ENCODE measurements around the gene NR3C1.

Gene NR3C1

DNA sequence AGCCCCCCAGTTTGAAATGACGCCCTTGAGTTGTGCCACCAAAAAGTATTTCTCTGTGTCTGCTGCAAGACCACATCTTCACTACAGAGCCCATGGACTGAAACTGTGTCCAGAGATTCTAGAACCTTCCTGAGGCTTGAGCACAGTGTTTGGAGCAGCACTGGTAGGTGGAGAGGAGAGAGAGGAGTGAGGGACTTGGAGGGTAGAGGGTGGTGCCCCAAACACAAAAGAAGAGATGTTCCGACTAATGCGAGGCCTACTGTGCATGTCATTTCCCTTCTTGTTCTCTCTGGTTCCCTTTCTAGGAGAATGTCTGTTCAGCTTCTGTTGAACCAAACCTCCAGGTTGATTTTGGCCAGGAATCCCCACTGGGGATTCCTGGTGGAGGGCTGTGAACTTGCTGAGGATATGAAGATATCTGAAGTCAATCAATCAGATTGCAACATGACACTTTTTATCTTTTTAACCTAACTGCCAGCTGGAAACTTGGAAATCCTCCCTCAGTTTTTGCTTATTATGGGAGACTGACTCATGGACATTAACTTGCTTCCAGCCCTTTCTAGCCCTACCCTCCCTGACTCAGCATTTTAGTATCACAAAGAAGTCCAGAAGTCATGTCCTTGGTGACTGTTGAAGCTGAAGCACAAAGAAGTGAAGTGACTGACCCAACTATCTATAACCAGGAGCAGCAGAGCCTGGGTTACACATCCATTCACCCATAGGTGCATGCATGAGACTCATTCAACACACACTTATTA is 154.5 kb downstream of the NR3C1 start:
- Histone ChIP-seq H2AFZ (peak overlapping the region; percentile 5), H3K4me2 (ENCODE audit: low read length) (peak overlapping the region; percentile 2), H3K27me3 (ENCODE audit: control insufficient read depth, insufficient read depth, low read length) (no peaks in the 10 kb centered on the region), H3K4me3 (ENCODE audit: low read depth, low read length) (no peak overlapping the region), H3K9me3 (ENCODE audit: control insufficient read depth, low read length) (no peaks in the 10 kb centered on the region), H3K36me3 (ENCODE audit: control insufficient read depth, insufficient read depth, low read length) (no peaks in the 10 kb centered on the region), H3K9ac (no peak overlapping the region), H3K4me1 (peaks cover 10% of the 10 kb centered on the region), H3K79me2 (no peaks in the 10 kb centered on the region), H3K27ac (no peak overlapping the region)
- TF ChIP-seq, protein P1, sequence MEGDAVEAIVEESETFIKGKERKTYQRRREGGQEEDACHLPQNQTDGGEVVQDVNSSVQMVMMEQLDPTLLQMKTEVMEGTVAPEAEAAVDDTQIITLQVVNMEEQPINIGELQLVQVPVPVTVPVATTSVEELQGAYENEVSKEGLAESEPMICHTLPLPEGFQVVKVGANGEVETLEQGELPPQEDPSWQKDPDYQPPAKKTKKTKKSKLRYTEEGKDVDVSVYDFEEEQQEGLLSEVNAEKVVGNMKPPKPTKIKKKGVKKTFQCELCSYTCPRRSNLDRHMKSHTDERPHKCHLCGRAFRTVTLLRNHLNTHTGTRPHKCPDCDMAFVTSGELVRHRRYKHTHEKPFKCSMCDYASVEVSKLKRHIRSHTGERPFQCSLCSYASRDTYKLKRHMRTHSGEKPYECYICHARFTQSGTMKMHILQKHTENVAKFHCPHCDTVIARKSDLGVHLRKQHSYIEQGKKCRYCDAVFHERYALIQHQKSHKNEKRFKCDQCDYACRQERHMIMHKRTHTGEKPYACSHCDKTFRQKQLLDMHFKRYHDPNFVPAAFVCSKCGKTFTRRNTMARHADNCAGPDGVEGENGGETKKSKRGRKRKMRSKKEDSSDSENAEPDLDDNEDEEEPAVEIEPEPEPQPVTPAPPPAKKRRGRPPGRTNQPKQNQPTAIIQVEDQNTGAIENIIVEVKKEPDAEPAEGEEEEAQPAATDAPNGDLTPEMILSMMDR (IDR thresholded peaks at IDR 0.05): no peak

DNA sequence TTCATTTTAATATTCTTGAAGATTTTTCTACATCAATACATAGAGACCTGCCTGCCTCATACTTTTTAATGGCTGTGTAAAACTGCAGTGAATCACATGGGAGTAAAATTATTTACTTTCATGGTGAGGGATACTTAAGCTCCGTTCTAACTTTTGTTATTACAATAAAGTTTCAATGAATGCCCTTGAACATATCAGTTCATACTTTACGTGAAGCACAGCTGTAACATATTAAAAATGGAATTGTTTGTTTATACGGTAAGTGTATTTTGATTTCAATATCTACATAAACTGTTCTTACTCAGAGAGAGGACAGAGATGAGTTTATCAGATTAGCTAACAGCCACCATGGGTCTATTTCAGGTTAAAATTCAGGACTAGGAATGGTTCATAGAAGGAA is 155.1 kb downstream of the NR3C1 start:
- Histone ChIP-seq H3K79me2 (no peaks in the 10 kb centered on the region), H3K36me3 (ENCODE audit: control insufficient read depth, insufficient read depth, low read length) (no peaks in the 10 kb centered on the region), H3K27me3 (ENCODE audit: control insufficient read depth, insufficient read depth, low read length) (no peaks in the 10 kb centered on the region), H3K4me3 (ENCODE audit: low read depth, low read length) (no peak overlapping the region), H3K9ac (no peak overlapping the region), H2AFZ (no peak overlapping the region), H3K9me3 (ENCODE audit: control insufficient read depth, low read length) (no peaks in the 10 kb centered on the region), H3K27ac (no peak overlapping the region), H3K4me1 (peaks cover 10% of the 10 kb centered on the region), H3K4me2 (ENCODE audit: low read length) (no peak overlapping the region)
- TF ChIP-seq, protein P1 (IDR thresholded peaks at IDR 0.05): no peak

DNA sequence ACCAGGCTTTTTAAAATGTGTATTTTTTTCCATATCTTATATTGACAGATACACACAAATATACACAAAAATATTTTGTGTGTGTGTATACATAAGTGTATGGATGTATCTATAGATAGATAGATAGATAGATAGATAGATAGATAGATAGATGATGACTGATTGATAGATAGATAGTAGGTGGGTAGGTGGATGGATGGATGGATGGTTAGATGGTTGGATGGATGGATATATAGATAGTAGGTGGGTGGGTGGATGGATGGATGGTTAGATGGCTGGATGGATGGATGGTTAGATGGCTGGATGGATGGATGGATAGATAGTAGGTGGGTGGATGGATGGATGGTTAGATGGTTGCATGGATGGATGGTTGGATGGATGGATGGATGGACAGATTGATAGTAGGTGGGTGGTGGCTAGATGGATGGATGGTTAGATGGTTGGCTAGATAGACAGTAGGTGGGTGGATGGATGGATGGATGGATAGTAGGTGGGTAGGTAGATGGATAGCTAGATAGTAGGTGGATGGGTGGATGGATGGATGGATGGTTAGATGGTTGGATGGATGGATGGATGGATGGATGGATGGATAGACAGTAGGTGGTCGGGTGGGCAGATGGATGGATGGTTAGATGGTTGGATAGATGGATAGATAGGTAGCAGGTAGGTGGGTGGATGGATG is 156.2 kb downstream of the NR3C1 start:
- TF ChIP-seq, protein P1 (IDR thresholded peaks at IDR 0.05): no peak
- Histone ChIP-seq H3K27ac (no peak overlapping the region), H3K4me1 (peaks cover 10% of the 10 kb centered on the region)

DNA sequence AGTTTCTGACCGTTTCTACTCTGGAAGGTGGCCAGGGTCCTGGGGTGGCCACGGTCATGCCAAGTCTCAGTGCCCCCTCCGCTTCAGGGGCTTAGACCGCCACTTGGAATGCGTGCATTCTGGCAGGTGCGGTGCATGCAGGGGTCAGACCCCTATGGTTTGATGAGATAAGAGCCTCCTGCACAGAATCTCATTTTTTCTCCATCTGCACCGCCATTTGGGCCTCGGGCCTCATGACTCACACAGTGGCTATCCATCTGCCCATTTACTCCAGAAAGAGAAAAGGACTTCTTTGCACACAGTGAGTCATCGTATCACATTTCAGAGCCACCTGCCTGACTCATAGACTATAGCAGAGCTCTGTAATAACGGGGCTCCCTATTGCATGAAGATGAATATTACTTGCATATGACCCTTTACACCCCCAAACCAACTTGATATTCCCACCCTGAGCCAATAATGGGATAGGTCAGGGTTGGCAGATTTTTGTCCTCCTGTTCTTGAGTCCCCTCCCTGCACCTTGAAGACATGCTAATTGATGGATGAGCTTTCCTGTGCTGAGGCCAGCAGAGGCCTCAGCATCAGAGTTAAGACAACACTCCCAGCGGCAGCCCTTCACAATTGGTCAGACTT is 157.4 kb downstream of the NR3C1 start:
- Histone ChIP-seq H3K27ac (no peak overlapping the region), H3K4me2 (ENCODE audit: low read length) (no peak overlapping the region), H3K4me3 (ENCODE audit: low read depth, low read length) (no peak overlapping the region), H3K79me2 (no peaks in the 10 kb centered on the region), H3K9ac (no peak overlapping the region), H2AFZ (no peak overlapping the region), H3K4me1 (peaks cover 10% of the 10 kb centered on the region), H3K36me3 (ENCODE audit: control insufficient read depth, insufficient read depth, low read length) (no peaks in the 10 kb centered on the region), H3K9me3 (ENCODE audit: control insufficient read depth, low read length) (no peaks in the 10 kb centered on the region), H3K27me3 (ENCODE audit: control insufficient read depth, insufficient read depth, low read length) (no peaks in the 10 kb centered on the region)
- TF ChIP-seq, protein P1 (IDR thresholded peaks at IDR 0.05): no peak

More for the DNA sequence above, 156.2 kb downstream of the NR3C1 start:
- Histone ChIP-seq H3K9me3 (ENCODE audit: control insufficient read depth, low read length) (no peaks in the 10 kb centered on the region), H3K79me2 (no peaks in the 10 kb centered on the region), H3K9ac (no peak overlapping the region), H3K4me2 (ENCODE audit: low read length) (no peak overlapping the region), H3K4me3 (ENCODE audit: low read depth, low read length) (no peak overlapping the region), H3K27me3 (ENCODE audit: control insufficient read depth, insufficient read depth, low read length) (no peaks in the 10 kb centered on the region), H2AFZ (no peak overlapping the region), H3K36me3 (ENCODE audit: control insufficient read depth, insufficient read depth, low read length) (no peaks in the 10 kb centered on the region)

Measured in parathyroid adenoma (tissue), 2 donors.